HK-2 (cell line): ENCODE data around the gene CARNS1.

ENCODE experiments used
- DNase-seq: peaks from one replicate; pipeline ENCODE4 v3.0.0-alpha.2; 2018; ENCODE audit not compliant: unreplicated experiment

The CARNS1 gene

GRCh38 chr11:67376063-67376820 is 39.2 kb upstream of the CARNS1 start:
- no peak for DNase-seq

- DNase-seq, result no peak
Measured at GRCh38 chr11:67376873-67377808, 38.3 kb upstream of the CARNS1 start.

GRCh38 chr11:67378544-67378943 is 36.9 kb upstream of the CARNS1 start:
- DNase-seq, result no peak

- no peak for DNase-seq
Measured at GRCh38 chr11:67379061-67380058, 36.1 kb upstream of the CARNS1 start.

- DNase-seq, result no peak
Measured at GRCh38 chr11:67381244-67381972, 34.1 kb upstream of the CARNS1 start.

- DNase-seq, result peak; percentile 72
Measured at GRCh38 chr11:67382276-67383136, 33.0 kb upstream of the CARNS1 start.

- no peak for DNase-seq
Measured at GRCh38 chr11:67384851-67385366, 30.6 kb upstream of the CARNS1 start.

- DNase-seq, result no peak
Measured at GRCh38 chr11:67387069-67387468, 28.4 kb upstream of the CARNS1 start.

GRCh38 chr11:67387518-67387917 is 28.0 kb upstream of the CARNS1 start:
- no peak for DNase-seq

- DNase-seq, result no peak
Measured at GRCh38 chr11:67389477-67389876, 26.0 kb upstream of the CARNS1 start.

GRCh38 chr11:67390947-67391303 is 24.6 kb upstream of the CARNS1 start:
- DNase-seq, result no peak

GRCh38 chr11:67391304-67392182 is 23.9 kb upstream of the CARNS1 start, which contains the start of gene RAD9A:
RAD9A (plus strand) TSS chr11:67391986; CDS start chr11:67392045, 59 bp downstream.
- peak; percentile 86 for DNase-seq

GRCh38 chr11:67392183-67392715 is 23.2 kb upstream of the CARNS1 start:
- DNase-seq, result no peak

GRCh38 chr11:67393437-67393836 is 22.0 kb upstream of the CARNS1 start:
- DNase-seq, result no peak

GRCh38 chr11:67393990-67394389 is 21.5 kb upstream of the CARNS1 start:
- no peak for DNase-seq

- DNase-seq, result no peak
Measured at GRCh38 chr11:67395555-67396258, 19.8 kb upstream of the CARNS1 start.

GRCh38 chr11:67396259-67396581 is 19.3 kb upstream of the CARNS1 start:
- no peak for DNase-seq
